Activated CD4-positive, alpha-beta T cell treated with anti-CD3 and anti-CD28 coated beads, Interleukin-2, amount 10 ng/mL, durations not matched to agents 24 days and 14 days (primary cell): ENCODE measurements around the gene PTMS. TPM values are rescaled to one million over a fixed set of nuclear protein-coding genes. Genes with fewer than 3 reads are reported as not detected.

ENCODE experiments used
- DNase-seq: peaks from one replicate; pipeline ENCODE4 v3.0.0; 2022
- H3K27ac Mint-ChIP-seq: one replicate; pipeline ENCODE4 v1.8.0; 2022; ENCODE audit warnings: mild to moderate bottlenecking, mixed read lengths
- H3K27me3 Mint-ChIP-seq: one replicate; pipeline ENCODE4 v1.8.0; 2022; ENCODE audit warnings: mixed read lengths
- H3K36me3 Mint-ChIP-seq: one replicate; pipeline ENCODE4 v1.8.0; 2022; ENCODE audit warnings: low read depth, mild to moderate bottlenecking, mixed read lengths
- H3K4me1 Mint-ChIP-seq: one replicate; pipeline ENCODE4 v1.8.0; 2021; ENCODE audit warnings: mixed read lengths
- H3K4me3 Mint-ChIP-seq: one replicate; pipeline ENCODE4 v1.8.0; 2022; ENCODE audit warnings: mild to moderate bottlenecking, moderate library complexity, mixed read lengths
- H3K9me3 Mint-ChIP-seq: one replicate; pipeline ENCODE4 v1.8.0; 2021; ENCODE audit warnings: mixed read lengths
- intact Hi-C: fragments of 100-400 bp; cut with micrococcal nuclease; formaldehyde crosslinking; loops from one replicate; pipeline ENCODE4 v1.15.1; 2023
- total RNA-seq: library from RNA; stranded (reverse); gene quantifications from 2 replicates; pipeline ENCODE4 v1.2.3, GENCODE V29; 2022

The PTMS gene
- total RNA-seq, 1 donor from 2014 or later, result 267 TPM

DNA sequence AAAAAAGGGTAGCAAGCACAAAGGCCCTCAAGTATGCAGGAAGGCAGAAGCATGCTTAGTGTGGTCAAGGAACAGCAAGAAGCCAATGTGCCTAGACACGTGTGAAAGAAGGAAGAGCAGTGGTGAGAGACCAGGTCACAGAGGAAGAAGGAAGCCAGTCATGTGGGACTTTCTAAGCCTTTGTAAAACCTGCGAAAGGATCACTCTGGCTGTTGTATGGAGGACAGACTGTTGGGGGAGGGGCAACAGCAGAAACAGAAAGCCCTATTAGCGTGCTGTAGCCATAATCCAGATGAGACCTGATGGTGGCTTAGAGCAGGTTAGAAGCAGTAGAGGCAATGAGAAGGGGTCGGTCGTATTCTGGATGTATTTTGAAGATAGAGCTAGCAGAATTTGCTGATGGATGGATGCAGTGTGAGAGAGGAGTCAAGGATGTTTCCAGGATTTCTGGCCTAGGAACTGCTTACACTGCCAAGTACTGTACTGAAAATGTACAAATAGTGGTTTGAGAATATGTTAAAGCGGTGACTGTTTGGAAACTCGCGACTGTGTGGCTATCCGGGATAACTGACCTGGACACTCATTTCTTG lies 7.6 kb upstream of the PTMS start:
- no peaks in the 10 kb centered on the region for H3K9me3 Mint-ChIP-seq
- DNase-seq, result peak; percentile 73
- no peaks in the 10 kb centered on the region for H3K36me3 Mint-ChIP-seq
- peak overlapping the region; percentile 10 for H3K4me3 Mint-ChIP-seq
- peaks cover 26% of the 10 kb centered on the region for H3K4me1 Mint-ChIP-seq
- H3K27me3 Mint-ChIP-seq, result peaks cover 1% of the 10 kb centered on the region
- intact Hi-C loops, result no loop called here
- peak overlapping the region; percentile 14 for H3K27ac Mint-ChIP-seq

DNA sequence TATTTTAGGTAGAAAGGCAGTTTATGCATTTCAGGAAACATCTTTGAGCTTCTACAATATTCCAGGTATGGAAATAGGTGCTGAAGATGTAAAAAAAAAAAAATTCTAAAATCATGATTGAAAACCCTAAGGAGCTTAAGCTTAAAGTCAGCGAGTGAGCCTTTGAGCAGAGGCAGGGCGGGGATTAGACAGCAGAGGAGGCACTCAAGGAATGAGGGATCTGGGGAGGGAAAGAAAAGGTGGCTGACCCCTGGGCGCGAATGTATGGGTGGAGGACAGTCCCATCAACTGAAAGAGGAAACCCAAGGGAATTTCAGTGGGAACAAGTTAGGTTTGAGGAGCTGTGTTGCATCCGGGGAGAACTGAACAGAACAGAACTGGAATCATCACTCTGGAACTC lies 6.4 kb upstream of the PTMS start:
- H3K4me3 Mint-ChIP-seq, result no peak overlapping the region
- H3K4me1 Mint-ChIP-seq, result peaks cover 25% of the 10 kb centered on the region
- intact Hi-C loops, result no loop called here
- H3K9me3 Mint-ChIP-seq, result no peaks in the 10 kb centered on the region
- no peaks in the 10 kb centered on the region for H3K36me3 Mint-ChIP-seq
- no peak for DNase-seq
- H3K27ac Mint-ChIP-seq, result no peak overlapping the region
- H3K27me3 Mint-ChIP-seq, result peaks cover 5% of the 10 kb centered on the region

DNA sequence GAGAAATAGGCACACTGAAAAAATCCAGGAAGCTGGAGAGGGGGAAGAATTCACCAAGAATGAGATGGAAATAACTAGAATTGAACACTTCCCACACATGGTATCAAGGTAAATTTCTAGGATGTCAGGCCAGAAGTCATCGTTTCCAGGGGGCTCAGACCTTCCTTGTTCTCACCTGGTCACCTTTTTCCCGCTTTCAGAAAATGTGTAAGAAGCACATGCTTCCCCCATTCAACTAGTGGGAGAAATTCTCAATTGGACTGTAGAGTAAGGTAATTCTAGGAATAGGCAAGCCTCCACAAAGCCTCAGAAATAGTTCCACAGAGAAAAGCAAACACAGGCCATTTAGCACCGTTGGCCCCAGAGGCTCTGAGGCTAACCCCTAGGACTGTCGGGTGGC lies 2.8 kb upstream of the PTMS start:
- Mint-ChIP-seq H3K27me3 (peaks cover 7% of the 10 kb centered on the region), H3K4me1 (peaks cover 36% of the 10 kb centered on the region), H3K9me3 (no peaks in the 10 kb centered on the region), H3K4me3 (no peak overlapping the region), H3K27ac (no peak overlapping the region), H3K36me3 (peaks cover 4% of the 10 kb centered on the region)
- intact Hi-C loops, result no loop called here
- no peak for DNase-seq

DNA sequence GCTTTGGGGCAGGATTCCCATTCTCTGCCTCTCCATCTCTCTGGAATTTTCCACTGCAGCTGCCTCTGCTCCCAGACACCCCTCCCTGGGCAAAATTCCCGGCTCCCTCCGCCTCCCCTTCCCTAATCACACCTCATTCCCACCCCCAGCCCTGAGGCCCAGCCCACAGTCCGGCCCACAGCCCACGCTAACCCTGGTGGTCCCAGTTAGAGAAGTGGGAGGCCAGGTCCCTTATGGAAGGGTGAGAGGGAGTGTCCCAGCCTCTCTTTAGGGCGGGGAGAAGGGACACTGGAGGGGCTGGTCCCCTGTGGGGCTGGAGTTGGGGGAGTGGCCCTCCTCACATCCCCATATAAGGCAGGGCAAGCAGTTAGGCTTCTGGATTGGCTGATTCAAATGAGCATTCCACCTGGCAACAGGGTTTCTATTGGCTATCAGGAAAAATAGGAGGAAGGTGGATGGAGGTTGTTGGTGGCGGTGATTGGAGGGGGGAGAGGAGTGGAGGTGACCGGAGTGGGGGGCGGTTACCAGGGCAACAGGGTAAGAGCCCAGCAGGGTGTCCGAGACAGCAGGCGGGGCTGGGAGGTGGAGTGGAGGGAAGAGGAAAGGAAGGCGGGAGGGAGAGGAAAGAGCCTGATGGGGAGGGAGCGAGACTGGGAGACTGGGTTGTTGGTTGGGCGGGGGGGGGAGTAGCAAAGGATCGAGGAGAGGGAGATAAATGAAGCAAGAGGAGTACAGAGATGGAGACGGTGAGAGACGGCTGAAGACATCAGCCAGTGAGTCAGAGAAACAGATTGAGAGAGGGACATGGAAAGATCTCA lies 1.9 kb upstream of the PTMS start:
- peaks cover 8% of the 10 kb centered on the region for H3K36me3 Mint-ChIP-seq
- H3K27ac Mint-ChIP-seq, result peak overlapping the region; percentile 70
- peak overlapping the region; percentile 75 for H3K4me3 Mint-ChIP-seq
- DNase-seq, result peak; percentile 91
- no peaks in the 10 kb centered on the region for H3K9me3 Mint-ChIP-seq
- H3K27me3 Mint-ChIP-seq, result peaks cover 7% of the 10 kb centered on the region
- peaks cover 36% of the 10 kb centered on the region for H3K4me1 Mint-ChIP-seq
- intact Hi-C loops, result loop anchor here (2.0 kb wide), 1 partner anchor 109 kb away; the partner anchor contains the start of gene SPSB2

DNA sequence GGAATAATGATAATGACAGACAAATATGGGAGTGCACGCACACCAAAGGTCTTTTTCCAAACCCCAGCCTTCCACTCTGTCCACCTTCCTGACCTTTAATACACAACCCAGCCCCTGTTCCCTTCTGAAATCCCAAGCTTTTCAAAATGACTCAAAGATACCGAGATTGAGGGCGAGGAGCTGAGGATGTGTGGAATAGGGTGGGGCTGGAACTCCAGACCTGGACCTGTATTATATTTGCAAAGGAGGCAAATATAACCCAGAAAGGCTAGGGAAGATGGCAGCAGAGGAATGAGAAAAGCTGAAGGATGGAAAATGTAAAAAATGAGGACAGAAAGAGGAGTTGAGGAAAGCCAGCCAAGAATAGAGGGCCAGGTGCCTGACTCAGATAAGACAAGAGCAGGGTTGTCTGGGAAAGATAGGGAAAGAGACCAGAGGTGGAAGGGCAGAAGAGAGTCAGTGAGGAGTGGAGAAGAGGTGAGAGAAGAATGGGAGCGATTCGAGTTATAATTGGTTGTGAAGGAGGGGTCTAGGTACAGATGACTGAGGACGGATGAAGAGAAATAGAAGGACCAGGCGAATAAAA lies 1.0 kb upstream of the PTMS start:
- Mint-ChIP-seq H3K27me3 (peaks cover 7% of the 10 kb centered on the region), H3K4me1 (peaks cover 44% of the 10 kb centered on the region), H3K9me3 (no peaks in the 10 kb centered on the region), H3K36me3 (peaks cover 13% of the 10 kb centered on the region), H3K4me3 (peak overlapping the region; percentile 73), H3K27ac (peak overlapping the region; percentile 43)
- DNase-seq, result no peak
- intact Hi-C loops, result loop anchor here (2.0 to 5.0 kb wide), 2 partner anchors 62 to 108 kb away; partner anchors contain the start of genes P3H3 and SPSB2

DNA sequence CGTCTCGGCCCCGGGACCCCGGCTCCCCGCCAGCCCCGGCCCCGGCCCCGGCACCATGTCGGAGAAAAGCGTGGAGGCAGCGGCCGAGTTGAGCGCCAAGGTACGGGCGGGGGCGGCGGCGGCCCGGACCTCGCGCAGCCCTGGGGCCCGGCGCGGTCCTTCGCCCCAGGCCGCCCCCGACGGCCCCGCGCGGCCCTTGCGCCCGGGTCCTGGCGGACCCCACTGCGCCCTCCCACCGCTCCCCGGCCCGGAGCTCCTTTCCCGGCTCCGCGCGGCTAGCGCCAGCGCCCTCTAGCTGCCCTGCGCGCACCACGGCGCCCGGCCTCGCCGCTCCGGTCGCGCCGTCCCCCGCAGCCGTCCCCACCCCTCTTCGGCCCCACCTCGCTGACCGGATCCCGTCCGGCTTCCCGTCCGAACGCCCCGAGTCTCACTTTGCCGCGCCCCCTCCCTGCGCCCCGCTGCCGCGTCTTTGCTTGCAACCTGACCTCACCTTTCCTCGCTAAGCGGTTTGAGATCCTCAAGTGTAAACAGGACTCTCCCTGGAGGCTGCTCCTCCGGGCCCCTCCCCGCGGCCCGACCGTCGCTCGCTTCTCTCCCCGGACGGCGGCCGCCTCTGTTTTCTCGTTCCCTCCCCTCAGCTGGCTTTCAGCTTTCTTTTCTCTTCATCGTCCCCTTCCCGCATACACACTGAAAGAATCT lies 637 bp downstream of the PTMS start:
- intact Hi-C loops, result loop anchor here (1.0 to 5.0 kb wide), 4 partner anchors 9 to 61 kb away; partner anchors contain the start of genes CD4, MLF2 and P3H3
- Mint-ChIP-seq H3K4me3 (peak overlapping the region; percentile 86), H3K4me1 (peaks cover 57% of the 10 kb centered on the region)

DNA sequence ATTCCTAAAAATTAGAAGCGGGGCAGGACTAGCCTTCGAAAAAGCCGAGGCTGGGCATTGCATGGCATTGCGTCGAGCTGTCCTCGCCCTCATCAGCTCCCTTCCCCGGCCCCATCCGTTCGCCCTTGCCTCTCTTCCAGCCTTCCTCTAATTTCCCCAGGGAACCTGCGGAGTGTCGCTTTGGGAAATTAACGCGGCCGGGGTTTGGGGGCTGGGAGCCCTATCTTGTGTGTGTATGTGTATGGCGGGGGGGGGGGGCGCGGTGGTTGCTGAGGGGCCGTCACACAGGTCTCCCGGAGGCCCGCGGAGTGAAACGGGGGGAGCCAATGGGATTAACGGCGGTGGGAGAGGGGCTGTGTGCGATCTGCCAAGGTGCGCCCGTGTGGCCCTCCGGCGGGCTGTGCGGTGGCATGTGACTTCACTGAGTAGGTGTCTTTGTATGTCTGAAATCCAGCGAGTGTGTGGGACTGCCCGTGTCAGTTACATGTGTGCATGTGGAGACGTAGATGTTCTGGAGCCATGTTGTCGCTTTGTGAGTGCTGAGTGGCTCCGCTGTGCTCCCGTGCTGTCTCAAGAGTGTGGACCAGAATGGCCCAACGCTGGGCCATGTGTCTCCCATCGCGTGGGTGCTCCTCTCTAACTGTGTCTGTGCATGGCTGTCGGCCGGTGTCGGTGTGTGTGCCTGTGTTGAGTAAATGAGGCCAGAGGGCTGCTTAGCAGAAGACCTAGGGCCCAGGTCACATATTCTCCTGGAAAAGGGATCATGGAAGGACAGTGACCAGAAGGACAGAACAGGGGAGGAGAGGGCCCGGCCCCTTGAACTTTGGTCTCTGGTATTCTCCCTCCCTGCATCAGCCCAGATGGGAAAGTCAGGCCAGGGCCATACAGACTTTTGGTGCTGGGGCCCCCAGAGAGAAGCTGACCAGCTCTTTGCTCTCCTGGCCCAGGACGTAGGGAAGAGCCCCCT lies 1.5 kb downstream of the PTMS start:
- Mint-ChIP-seq H3K9me3 (no peaks in the 10 kb centered on the region), H3K27ac (peak overlapping the region; percentile 86), H3K4me3 (peak overlapping the region; percentile 86), H3K4me1 (peaks cover 60% of the 10 kb centered on the region), H3K36me3 (peaks cover 29% of the 10 kb centered on the region), H3K27me3 (peaks cover 7% of the 10 kb centered on the region)
- intact Hi-C loops, result loop anchor here (1.0 to 5.0 kb wide), 2 partner anchors 14 to 60 kb away; partner anchors contain the start of genes MLF2 and P3H3
- no peak for DNase-seq

More for the DNA sequence above, 637 bp downstream of the PTMS start:
- H3K27ac Mint-ChIP-seq, result peak overlapping the region; percentile 86
- peaks cover 7% of the 10 kb centered on the region for H3K27me3 Mint-ChIP-seq
- DNase-seq, result peak; percentile 92
- H3K9me3 Mint-ChIP-seq, result no peaks in the 10 kb centered on the region
- peaks cover 24% of the 10 kb centered on the region for H3K36me3 Mint-ChIP-seq

DNA sequence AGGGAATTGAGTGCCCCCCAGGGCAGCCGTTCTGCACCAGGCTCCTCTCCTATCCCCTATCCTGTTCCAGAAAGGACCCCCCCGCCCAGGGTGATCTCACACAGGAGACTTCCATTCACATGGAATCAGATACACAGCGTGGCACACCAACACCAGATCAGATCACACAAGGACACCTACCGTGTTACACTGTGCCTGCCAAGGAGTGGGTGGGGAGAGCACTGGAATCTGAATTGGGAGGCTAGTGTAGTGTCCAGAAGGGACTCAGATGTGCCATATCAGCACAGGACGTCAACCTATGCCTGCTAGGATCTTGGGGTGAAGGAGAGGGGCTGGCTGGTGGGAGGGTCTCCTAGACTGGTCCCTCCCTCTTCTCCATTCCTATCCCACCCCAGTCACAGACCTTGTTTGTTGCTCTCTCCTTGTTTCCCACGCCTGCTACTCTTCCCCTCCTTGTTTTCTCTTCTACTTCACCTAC lies 2.3 kb downstream of the PTMS start:
- H3K27ac Mint-ChIP-seq, result peak overlapping the region; percentile 5
- intact Hi-C loops, result loop anchor here (5.0 kb wide), 1 partner anchor 59 kb away; the partner anchor contains the start of gene P3H3
- H3K4me1 Mint-ChIP-seq, result peaks cover 60% of the 10 kb centered on the region
- DNase-seq, result no peak
- peak overlapping the region; percentile 86 for H3K4me3 Mint-ChIP-seq
- peaks cover 7% of the 10 kb centered on the region for H3K27me3 Mint-ChIP-seq
- H3K36me3 Mint-ChIP-seq, result peaks cover 33% of the 10 kb centered on the region
- H3K9me3 Mint-ChIP-seq, result no peaks in the 10 kb centered on the region

DNA sequence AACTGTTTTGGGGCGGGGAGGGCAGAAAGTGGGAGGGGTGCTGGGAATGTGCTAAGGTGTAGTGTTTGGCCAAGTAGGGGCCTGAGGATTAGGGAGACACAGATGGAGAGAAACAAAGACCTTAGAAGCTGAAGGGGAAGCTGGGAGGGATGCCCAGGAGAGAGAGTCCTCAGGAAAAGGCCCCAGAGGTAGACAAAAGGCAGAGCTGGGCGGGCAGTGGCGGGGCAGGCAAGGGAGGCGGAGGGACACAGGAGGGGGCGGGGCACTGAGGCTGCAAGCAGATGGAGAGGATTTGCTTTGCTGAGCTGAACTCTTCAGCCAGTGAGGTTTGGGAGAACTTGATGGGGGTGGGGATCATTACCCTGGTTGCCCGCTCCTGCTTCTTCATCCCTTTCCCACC lies 2.8 kb downstream of the PTMS start:
- intact Hi-C loops, result loop anchor here (5.0 kb wide), 1 partner anchor 58 kb away; the partner anchor contains the start of gene P3H3
- H3K4me1 Mint-ChIP-seq, result peaks cover 59% of the 10 kb centered on the region
- H3K36me3 Mint-ChIP-seq, result peaks cover 36% of the 10 kb centered on the region
- H3K4me3 Mint-ChIP-seq, result peak overlapping the region; percentile 86
- H3K27me3 Mint-ChIP-seq, result peaks cover 6% of the 10 kb centered on the region
- H3K9me3 Mint-ChIP-seq, result no peaks in the 10 kb centered on the region
- peak overlapping the region; percentile 5 for H3K27ac Mint-ChIP-seq
- DNase-seq, result no peak

DNA sequence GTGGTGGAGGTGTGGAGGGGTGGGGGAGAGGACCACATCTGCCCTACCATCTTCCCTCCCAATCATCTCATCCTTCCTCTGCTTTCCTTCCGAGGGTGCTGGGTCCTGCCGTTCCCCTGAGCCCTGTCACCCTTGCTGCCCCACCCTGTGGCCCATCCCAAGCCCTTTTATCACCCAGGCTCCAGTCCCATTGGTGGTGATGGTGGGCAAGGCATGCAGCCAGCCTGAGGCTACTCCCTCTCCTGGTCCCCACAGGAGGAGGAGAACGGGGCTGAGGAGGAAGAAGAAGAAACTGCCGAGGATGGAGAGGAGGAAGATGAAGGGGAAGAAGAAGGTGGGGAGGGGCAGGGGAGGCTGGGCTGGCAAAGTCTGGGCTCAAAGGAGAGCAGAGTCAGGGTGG lies 3.5 kb downstream of the PTMS start:
- intact Hi-C loops, result loop anchor here (5.0 kb wide), 1 partner anchor 58 kb away; the partner anchor contains the start of gene P3H3
- Mint-ChIP-seq H3K4me1 (peaks cover 58% of the 10 kb centered on the region), H3K4me3 (peak overlapping the region; percentile 86), H3K27me3 (peaks cover 3% of the 10 kb centered on the region), H3K36me3 (peaks cover 43% of the 10 kb centered on the region), H3K9me3 (no peaks in the 10 kb centered on the region), H3K27ac (peak overlapping the region; percentile 42)
- no peak for DNase-seq

DNA sequence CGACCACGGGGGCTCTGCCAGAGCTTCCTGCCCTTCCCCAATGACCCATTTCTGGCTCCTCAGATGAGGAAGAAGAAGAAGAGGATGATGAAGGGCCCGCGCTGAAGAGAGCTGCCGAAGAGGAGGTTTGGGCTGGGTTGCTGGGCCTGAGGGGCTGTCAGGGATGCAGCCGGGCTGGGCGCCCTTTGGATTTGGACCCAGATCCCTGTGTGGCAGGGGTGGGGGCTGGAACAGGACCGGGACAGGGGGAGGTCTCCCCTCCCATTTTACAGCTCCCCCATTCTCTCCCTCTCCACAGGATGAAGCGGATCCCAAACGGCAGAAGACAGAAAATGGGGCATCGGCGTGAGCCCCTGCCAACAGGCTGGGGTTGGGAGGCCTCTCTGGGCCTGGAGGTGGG lies 3.9 kb downstream of the PTMS start:
- no peak for DNase-seq
- peaks cover 60% of the 10 kb centered on the region for H3K4me1 Mint-ChIP-seq
- intact Hi-C loops, result no loop called here
- peak overlapping the region; percentile 25 for H3K4me3 Mint-ChIP-seq
- no peaks in the 10 kb centered on the region for H3K9me3 Mint-ChIP-seq
- peak overlapping the region; percentile 42 for H3K27ac Mint-ChIP-seq
- H3K27me3 Mint-ChIP-seq, result peaks cover 3% of the 10 kb centered on the region
- H3K36me3 Mint-ChIP-seq, result peaks cover 47% of the 10 kb centered on the region

DNA sequence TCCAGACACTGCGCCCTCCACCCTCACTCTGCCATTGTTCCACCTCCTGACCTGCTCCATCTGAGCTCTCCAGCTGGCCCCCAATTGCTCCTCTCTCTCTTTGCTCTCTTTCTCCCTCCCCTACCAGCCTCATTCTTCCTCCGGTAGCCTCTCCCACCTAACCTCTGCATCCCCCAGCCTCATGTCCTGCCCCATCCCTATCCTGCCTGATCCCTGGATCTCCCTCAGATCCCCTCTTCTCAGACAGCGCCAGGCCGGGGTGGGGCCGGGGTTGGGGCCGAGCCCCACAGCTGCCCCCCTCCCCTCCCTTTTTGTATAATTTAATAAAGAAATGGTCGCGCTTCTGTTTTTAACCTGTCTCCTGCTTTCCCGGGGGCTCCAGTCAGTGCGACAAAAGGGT lies 4.4 kb downstream of the PTMS start:
- Mint-ChIP-seq H3K4me1 (peaks cover 60% of the 10 kb centered on the region), H3K4me3 (peak overlapping the region; percentile 46), H3K27ac (peak overlapping the region; percentile 90), H3K36me3 (peaks cover 52% of the 10 kb centered on the region), H3K27me3 (no peaks in the 10 kb centered on the region), H3K9me3 (no peaks in the 10 kb centered on the region)
- DNase-seq, result no peak
- intact Hi-C loops, result no loop called here
